Gastrocnemius medialis (tissue), 4 donors: ENCODE measurements around the gene TMEM255B. TPM values are rescaled to one million over a fixed set of nuclear protein-coding genes. Genes with fewer than 3 reads are reported as not detected.
A peak's percentile ranks its signal among the peaks of the same experiment; 100 is the strongest.

ENCODE experiments used
- ATAC-seq, 2 donors: fragments of 150-250 bp; one replicate each; pipeline ENCODE4 v1.9.1; 2016
- DNase-seq, 2 donors: peaks; one replicate each; pipeline ENCODE4 v3.0.0-alpha.2; 2019
- H3K27ac ChIP-seq, 4 donors: fragments of 200-600 bp; sonication (generic); 1 replicate in 1 of 4; 2 replicates in 3 of 4; pipeline ENCODE4 v1.5.1; 2016 to 2018; ENCODE audit warnings: mild to moderate bottlenecking in 2 of 4, moderate library complexity in 1 of 4
- H3K27me3 ChIP-seq, 3 donors: fragments of 200-600 bp; sonication (generic) in 2 of 3; 1 replicate in 1 of 3; 2 replicates in 2 of 3; pipeline versions ENCODE4 v1.5.1 to v1.6.0; 2016 to 2019; ENCODE audit warnings: mild to moderate bottlenecking in 1 of 3, moderate library complexity in 1 of 3
- H3K36me3 ChIP-seq, 2 donors: fragments of 200-600 bp; sonication (generic) in 1 of 2; one replicate each; pipeline ENCODE4 v1.5.1; 2017 to 2018
- H3K4me1 ChIP-seq, 2 donors: fragments of 200-600 bp; sonication (generic) in 1 of 2; one replicate each; pipeline ENCODE4 v1.5.1; 2016 to 2017; ENCODE audit warnings: mild to moderate bottlenecking in 2 of 2
- H3K4me3 ChIP-seq, 4 donors: fragments of 200-600 bp; sonication (generic) in 3 of 4; 1 replicate in 1 of 4; 2 replicates in 3 of 4; pipeline ENCODE4 v1.5.1; 2016 to 2019; ENCODE audit warnings: mild to moderate bottlenecking in 2 of 4
- H3K9me3 ChIP-seq, 3 donors: fragments of 200-600 bp; sonication (generic) in 2 of 3; 1 replicate in 1 of 3; 2 replicates in 2 of 3; pipeline ENCODE4 v1.5.1; 2016 to 2019
- CTCF ChIP-seq, 5 experiments: fragments of 450-650 bp in 3 of 5; fragments of 200-600 bp in 2 of 5; sonication (generic) in 2 of 5; IDR thresholded peaks in 4 of 5; conservative IDR thresholded peaks in 1 of 5; 1 replicate in 4 of 5; 2 replicates in 1 of 5; pipeline ENCODE4 v1.5.1; 2016 to 2019; ENCODE audit warnings: antibody characterized with exemption in 5 of 5, mild to moderate bottlenecking in 3 of 5, moderate library complexity in 3 of 5
- POLR2A ChIP-seq, 2 donors: fragments of 450-650 bp; IDR thresholded peaks; one replicate each; pipeline ENCODE4 v1.6.1; 2017; ENCODE audit warnings: antibody characterized with exemption in 2 of 2, mild to moderate bottlenecking in 2 of 2, moderate library complexity in 2 of 2
- in situ Hi-C, 4 donors: fragments of 200-750 bp; cut with MboI; loops; one replicate each; pipeline versions ENCODE4 v1.15.0 to v1.8.0; 2017; ENCODE audit warnings: low sequenced_read_pairs in 4 of 4
- intact Hi-C: fragments of 100-400 bp; cut with DNase I; formaldehyde crosslinking; loops from one replicate; pipeline ENCODE4 v1.15.1; 2023; ENCODE audit warnings: low total_unique reads
- total RNA-seq, 4 donors: library from RNA; depleted of rRNA; stranded (reverse); fragments of >200 nt; gene quantifications; one replicate each; pipeline versions ENCODE4 v1.1.0 to v1.2.3, GENCODE V29; 2016

Gene TMEM255B
- total RNA-seq, 4 donors from 2014 or later: 0.36 to 1.8 (median 0.59) TPM

- H3K36me3 ChIP-seq: peaks cover 0 to 6% of the 10 kb centered on the region in 2 donors
- H3K4me1 ChIP-seq: peaks cover 33 to 49% of the 10 kb centered on the region in 2 donors
- intact Hi-C loops: no loop called here
These were observed 84.1 kb downstream of the TMEM255B start for GRCh38 chr13:113843063-113843654.

GRCh38 chr13:113843864-113844556 is 85.0 kb downstream of the TMEM255B start:
- Histone ChIP-seq H3K4me3 (no peak overlapping the region), H3K27ac (peak overlapping the region in 2 of 4 donors; percentile 10 to 21), H3K9me3 (no peaks in the 10 kb centered on the region), H3K27me3 (no peaks in the 10 kb centered on the region), H3K36me3 (peaks cover 0 to 6% of the 10 kb centered on the region in 2 donors), H3K4me1 (peaks cover 33 to 49% of the 10 kb centered on the region in 2 donors)
- ATAC-seq: no peak
- intact Hi-C loops: no loop called here
- in situ Hi-C loops: no loop called here
- TF ChIP-seq CTCF (IDR thresholded peaks at IDR 0.05 in 4 of 5, conservative IDR thresholded peaks at IDR 0.05 in 1 of 5) (no peak), POLR2A (IDR thresholded peaks at IDR 0.05) (no peak)
- DNase-seq: no peak

More at GRCh38 chr13:113843063-113843654, 84.1 kb downstream of the TMEM255B start:
- DNase-seq (no peak), ATAC-seq (no peak)
- in situ Hi-C loops: no loop called here
- TF ChIP-seq CTCF (IDR thresholded peaks at IDR 0.05 in 4 of 5, conservative IDR thresholded peaks at IDR 0.05 in 1 of 5): no peak
- TF ChIP-seq POLR2A (IDR thresholded peaks at IDR 0.05): no peak
- Histone ChIP-seq H3K27ac (peak overlapping the region in 2 of 4 donors; percentile 21 to 33), H3K27me3 (no peaks in the 10 kb centered on the region), H3K9me3 (no peaks in the 10 kb centered on the region), H3K4me3 (no peak overlapping the region)

GRCh38 chr13:113845055-113845454 is 86.0 kb downstream of the TMEM255B start:
- peaks cover 26 to 44% of the 10 kb centered on the region in 2 donors for H3K4me1 ChIP-seq
- intact Hi-C loops: no loop called here
- no peak overlapping the region for H3K4me3 ChIP-seq
- no peaks in the 10 kb centered on the region for H3K9me3 ChIP-seq
- no peaks in the 10 kb centered on the region for H3K27me3 ChIP-seq
- in situ Hi-C loops: no loop called here
- ATAC-seq: no peak
- TF ChIP-seq CTCF (IDR thresholded peaks at IDR 0.05 in 4 of 5, conservative IDR thresholded peaks at IDR 0.05 in 1 of 5) (no peak), POLR2A (IDR thresholded peaks at IDR 0.05) (no peak)
- no peak for DNase-seq
- H3K36me3 ChIP-seq: peaks cover 0 to 6% of the 10 kb centered on the region in 2 donors
- peak overlapping the region in 1 of 4 donors; percentile 6 for H3K27ac ChIP-seq

GRCh38 chr13:113845723-113846635 is 87.0 kb downstream of the TMEM255B start:
- ATAC-seq: no peak
- no peak for TF ChIP-seq POLR2A (IDR thresholded peaks at IDR 0.05)
- TF ChIP-seq CTCF (IDR thresholded peaks at IDR 0.05 in 4 of 5, conservative IDR thresholded peaks at IDR 0.05 in 1 of 5): no peak
- intact Hi-C loops: no loop called here
- Histone ChIP-seq H3K27ac (no peak overlapping the region), H3K27me3 (no peaks in the 10 kb centered on the region), H3K9me3 (no peaks in the 10 kb centered on the region), H3K36me3 (peaks cover 0 to 6% of the 10 kb centered on the region in 2 donors), H3K4me3 (no peak overlapping the region), H3K4me1 (peaks cover 18 to 35% of the 10 kb centered on the region in 2 donors)
- in situ Hi-C loops: no loop called here
- no peak for DNase-seq
